ENCODE measurements around the gene ZNF747. TPM values are rescaled to one million over a fixed set of nuclear protein-coding genes. Genes with fewer than 3 reads are reported as not detected.

Gene ZNF747
- total RNA-seq: 10.6 TPM

DNA sequence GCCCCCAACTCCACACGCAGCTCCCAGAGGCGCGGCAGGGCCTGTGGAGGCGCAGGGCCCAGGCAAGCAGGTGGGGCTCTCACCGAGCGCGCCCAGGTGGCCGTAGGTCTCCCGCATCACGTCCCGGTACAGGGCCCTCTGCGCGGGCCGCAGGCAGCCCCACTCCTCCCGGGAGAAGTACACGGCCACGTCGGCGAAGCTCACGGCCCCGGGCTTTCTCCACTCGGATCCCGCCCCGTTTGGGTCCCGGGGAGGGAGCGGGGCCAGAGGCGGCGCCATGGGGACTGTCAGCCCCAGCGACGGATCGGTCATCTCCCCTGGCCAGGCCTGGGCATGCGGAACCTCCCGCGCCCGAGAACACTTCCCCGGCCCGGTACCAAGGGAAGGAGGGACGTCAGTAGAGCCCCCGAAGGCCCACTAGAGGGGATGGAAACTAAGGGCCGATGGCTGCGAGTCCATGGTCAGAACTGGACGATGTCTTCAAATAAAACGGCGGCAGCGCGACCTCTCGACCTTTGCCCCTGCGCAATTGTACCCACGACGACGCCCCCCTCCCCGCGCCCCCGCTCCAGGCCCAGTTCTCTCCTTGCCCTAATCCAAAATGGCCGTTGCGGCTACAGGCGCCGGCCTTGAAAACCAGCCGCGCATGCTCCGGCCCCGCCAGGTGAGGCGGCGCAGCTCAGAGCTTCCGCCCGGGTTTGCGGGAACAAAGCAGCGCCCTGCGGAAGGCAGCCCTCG lies at the start of gene ZNF747:
Gene ZNF747 (minus strand): TSS at position 491 of the 738 bp plus-strand sequence. CDS start 179 bp downstream, at position 312.
- DNase-seq (ENCODE audit: extremely low spot score in 2 of 2): peak in 1 of 2 donors; percentile 94
- H3K4me3 ChIP-seq: peak within 1 kb of the TSS; percentile 90 to 92
- no peaks in the 10 kb centered on the region for H3K27me3 ChIP-seq
- H3K36me3 ChIP-seq: peaks cover 0 to 10% of the 10 kb centered on the region in 2 donors
- peak within 1 kb of the TSS; percentile 92 for H3K27ac ChIP-seq
- H3K9me3 ChIP-seq: no peaks in the 10 kb centered on the region
- peaks cover 38% of the 10 kb centered on the region for H3K4me1 ChIP-seq
- peak in 1 of 2 donors; percentile 45 for TF ChIP-seq POLR2A (IDR thresholded peaks at IDR 0.05)
- peak in 1 of 3 experiments; percentile 21 for TF ChIP-seq CTCF (IDR thresholded peaks at IDR 0.05)
- peak; percentile 90 to 96 for TF ChIP-seq POLR2AphosphoS5 (IDR thresholded peaks at IDR 0.05; ENCODE audit: insufficient read depth in 1 of 2, low read depth in 1 of 2)
- intact Hi-C loops (cut with DNase I): loop anchor here (2.0 to 10.0 kb wide), 4 partner anchors 24 to 457 kb away; partner anchors contain the start of genes PPP4C, SEPHS2, ZNF764 and ZNF785

DNA sequence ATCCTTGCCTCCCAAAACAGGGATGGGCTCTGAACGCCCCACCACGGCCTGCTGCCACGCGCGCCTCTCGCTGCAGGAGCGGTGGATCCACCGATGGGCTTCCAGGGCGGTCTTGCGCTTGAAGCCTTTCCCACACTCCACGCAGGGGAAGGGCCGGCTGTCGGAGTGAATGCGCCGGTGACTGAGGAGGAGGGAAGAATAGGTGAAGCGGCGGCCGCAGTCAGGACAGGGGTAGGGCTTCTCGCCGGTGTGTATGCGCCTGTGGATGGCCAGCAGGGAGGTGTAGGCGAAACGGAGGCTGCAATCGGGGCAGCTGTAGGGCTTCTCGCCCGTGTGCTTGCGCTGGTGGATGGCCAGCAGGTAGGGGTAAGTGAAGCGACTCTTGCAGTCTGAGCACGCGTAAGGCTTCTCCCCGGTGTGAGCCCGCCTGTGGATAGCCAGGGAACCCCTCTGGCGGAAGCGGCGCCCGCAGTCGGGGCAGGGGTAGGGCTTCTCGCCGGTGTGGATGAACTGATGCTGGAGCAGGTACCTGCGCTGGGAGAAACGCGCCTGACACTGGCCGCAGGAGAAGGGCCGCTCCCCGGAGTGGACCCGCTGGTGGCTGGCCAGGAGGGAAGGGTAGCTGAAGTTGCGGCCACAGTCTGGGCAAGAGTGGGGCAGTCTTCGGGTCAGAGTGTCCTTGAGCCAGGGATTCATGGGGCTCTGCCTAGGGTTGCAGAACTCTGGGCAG lies 48.1 kb upstream of the ZNF747 start:
- Histone ChIP-seq H3K27me3 (no peaks in the 10 kb centered on the region), H3K4me1 (peaks cover 45% of the 10 kb centered on the region), H3K27ac (no peak overlapping the region), H3K9me3 (no peaks in the 10 kb centered on the region), H3K36me3 (peaks cover 0 to 14% of the 10 kb centered on the region in 2 donors), H3K4me3 (no peak overlapping the region)
- no peak for DNase-seq (ENCODE audit: extremely low spot score in 2 of 2)
- intact Hi-C loops (cut with DNase I): loop anchor here (10.0 kb wide), 1 partner anchor 48 kb away; the partner anchor contains the start of gene ZNF747
- TF ChIP-seq CTCF (IDR thresholded peaks at IDR 0.05) (no peak), POLR2AphosphoS5 (IDR thresholded peaks at IDR 0.05; ENCODE audit: insufficient read depth in 1 of 2, low read depth in 1 of 2) (no peak), POLR2A (IDR thresholded peaks at IDR 0.05) (no peak)

DNA sequence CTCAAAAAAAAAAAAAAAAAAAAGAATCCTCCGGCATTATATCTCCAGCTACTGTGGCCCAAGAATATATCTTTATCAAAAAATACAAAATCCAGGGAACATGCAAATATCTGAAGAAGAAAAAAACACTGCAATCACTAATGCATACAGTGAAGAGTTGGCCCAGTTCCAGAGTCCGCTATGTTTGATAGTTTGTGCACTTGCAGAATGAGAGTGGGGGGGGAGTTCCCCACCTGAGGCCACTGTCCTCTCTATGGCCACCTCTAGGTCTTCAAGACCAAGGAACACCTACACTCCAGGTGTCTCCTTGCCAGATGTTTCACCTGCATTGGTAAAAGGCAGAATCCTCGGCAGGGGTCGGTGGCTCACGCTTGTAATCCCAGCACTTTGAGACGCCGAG lies 46.8 kb upstream of the ZNF747 start:
- Histone ChIP-seq H3K36me3 (peaks cover 0 to 14% of the 10 kb centered on the region in 2 donors), H3K4me3 (no peak overlapping the region), H3K4me1 (peaks cover 40% of the 10 kb centered on the region), H3K9me3 (no peaks in the 10 kb centered on the region), H3K27ac (no peak overlapping the region), H3K27me3 (no peaks in the 10 kb centered on the region)
- TF ChIP-seq POLR2A (IDR thresholded peaks at IDR 0.05) (no peak), POLR2AphosphoS5 (IDR thresholded peaks at IDR 0.05; ENCODE audit: insufficient read depth in 1 of 2, low read depth in 1 of 2) (no peak), CTCF (IDR thresholded peaks at IDR 0.05) (no peak)
- DNase-seq (ENCODE audit: extremely low spot score in 2 of 2): no peak
- intact Hi-C loops (cut with DNase I): loop anchor here (10.0 kb wide), 1 partner anchor 47 kb away; the partner anchor contains the start of gene ZNF747

GRCh38 chr16:30574678-30575077 lies 40.0 kb upstream of the ZNF747 start:
- intact Hi-C loops (cut with DNase I): loop anchor here (5.0 kb wide), 1 partner anchor 83 kb away; the partner anchor contains the start of gene FBRS
- Histone ChIP-seq H3K4me1 (peaks cover 23% of the 10 kb centered on the region), H3K27ac (no peak overlapping the region), H3K4me3 (no peak overlapping the region), H3K27me3 (no peaks in the 10 kb centered on the region), H3K9me3 (no peaks in the 10 kb centered on the region), H3K36me3 (no peaks in the 10 kb centered on the region)
- TF ChIP-seq CTCF (IDR thresholded peaks at IDR 0.05): no peak
- no peak for TF ChIP-seq POLR2A (IDR thresholded peaks at IDR 0.05)
- no peak for TF ChIP-seq POLR2AphosphoS5 (IDR thresholded peaks at IDR 0.05; ENCODE audit: insufficient read depth in 1 of 2, low read depth in 1 of 2)
- DNase-seq (ENCODE audit: extremely low spot score in 2 of 2): no peak

Measured in vagina (tissue), 2 donors.